Activated CD4-positive, alpha-beta T cell treated with anti-CD3 and anti-CD28 coated beads, Interleukin-2, amount 10 ng/mL, durations not matched to agents 24 days and 14 days (primary cell): ENCODE data around the gene NOS3. TPM values are rescaled to one million over a fixed set of nuclear protein-coding genes. Genes with fewer than 3 reads are reported as not detected.
A peak's percentile ranks its signal among the peaks of the same experiment; 100 is the strongest.

Source experiments
- DNase-seq: peaks from one replicate; pipeline ENCODE4 v3.0.0; 2022
- H3K27ac Mint-ChIP-seq: one replicate; pipeline ENCODE4 v1.8.0; 2022; ENCODE audit warnings: mild to moderate bottlenecking, mixed read lengths
- H3K27me3 Mint-ChIP-seq: one replicate; pipeline ENCODE4 v1.8.0; 2022; ENCODE audit warnings: mixed read lengths
- H3K36me3 Mint-ChIP-seq: one replicate; pipeline ENCODE4 v1.8.0; 2022; ENCODE audit warnings: low read depth, mild to moderate bottlenecking, mixed read lengths
- H3K4me1 Mint-ChIP-seq: one replicate; pipeline ENCODE4 v1.8.0; 2021; ENCODE audit warnings: mixed read lengths
- H3K4me3 Mint-ChIP-seq: one replicate; pipeline ENCODE4 v1.8.0; 2022; ENCODE audit warnings: mild to moderate bottlenecking, moderate library complexity, mixed read lengths
- H3K9me3 Mint-ChIP-seq: one replicate; pipeline ENCODE4 v1.8.0; 2021; ENCODE audit warnings: mixed read lengths
- intact Hi-C: fragments of 100-400 bp; cut with micrococcal nuclease; formaldehyde crosslinking; loops from one replicate; pipeline ENCODE4 v1.15.1; 2023
- total RNA-seq: library from RNA; stranded (reverse); gene quantifications from 2 replicates; pipeline ENCODE4 v1.2.3, GENCODE V29; 2022

Gene NOS3
- total RNA-seq, 1 donor from 2014 or later: 15.7 TPM

DNA sequence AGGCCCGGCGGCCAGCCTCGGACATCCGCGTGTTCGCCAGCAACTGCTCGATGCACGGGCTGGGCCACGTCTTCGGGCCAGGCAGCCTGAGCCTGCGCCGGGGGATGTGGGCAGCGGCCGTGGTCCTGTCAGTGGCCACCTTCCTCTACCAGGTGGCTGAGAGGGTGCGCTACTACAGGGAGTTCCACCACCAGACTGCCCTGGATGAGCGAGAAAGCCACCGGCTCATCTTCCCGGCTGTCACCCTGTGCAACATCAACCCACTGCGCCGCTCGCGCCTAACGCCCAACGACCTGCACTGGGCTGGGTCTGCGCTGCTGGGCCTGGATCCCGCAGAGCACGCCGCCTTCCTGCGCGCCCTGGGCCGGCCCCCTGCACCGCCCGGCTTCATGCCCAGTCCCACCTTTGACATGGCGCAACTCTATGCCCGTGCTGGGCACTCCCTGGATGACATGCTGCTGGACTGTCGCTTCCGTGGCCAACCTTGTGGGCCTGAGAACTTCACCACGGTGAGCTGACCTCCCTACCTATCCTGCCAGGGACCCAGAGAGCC lies 58.2 kb downstream of the NOS3 start:
- H3K9me3 Mint-ChIP-seq: no peaks in the 10 kb centered on the region
- H3K4me1 Mint-ChIP-seq: peaks cover 8% of the 10 kb centered on the region
- no peak for DNase-seq
- peaks cover 5% of the 10 kb centered on the region for H3K27me3 Mint-ChIP-seq
- no peak overlapping the region for H3K4me3 Mint-ChIP-seq
- H3K27ac Mint-ChIP-seq: no peak overlapping the region
- intact Hi-C loops: no loop called here
- peaks cover 8% of the 10 kb centered on the region for H3K36me3 Mint-ChIP-seq

DNA sequence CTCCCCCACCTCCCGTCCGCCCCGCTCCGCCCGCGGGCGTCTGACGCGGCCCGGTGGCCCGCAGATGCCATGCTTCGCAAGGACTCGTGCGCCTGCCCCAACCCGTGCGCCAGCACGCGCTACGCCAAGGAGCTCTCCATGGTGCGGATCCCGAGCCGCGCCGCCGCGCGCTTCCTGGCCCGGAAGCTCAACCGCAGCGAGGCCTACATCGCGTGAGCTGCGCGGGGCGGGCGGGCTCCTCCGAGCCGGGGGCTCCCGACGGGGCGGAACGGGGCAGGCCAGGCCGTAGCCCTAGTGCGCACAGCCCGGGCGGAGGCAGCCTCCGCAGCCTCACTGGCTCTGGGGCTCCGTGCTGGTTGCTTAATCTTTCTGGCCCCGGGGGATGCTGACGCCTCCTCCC lies 60.3 kb downstream of the NOS3 start:
- peaks cover 5% of the 10 kb centered on the region for H3K27me3 Mint-ChIP-seq
- peaks cover 4% of the 10 kb centered on the region for H3K36me3 Mint-ChIP-seq
- no peak overlapping the region for H3K4me3 Mint-ChIP-seq
- no peak overlapping the region for H3K27ac Mint-ChIP-seq
- intact Hi-C loops: no loop called here
- peaks cover 8% of the 10 kb centered on the region for H3K4me1 Mint-ChIP-seq
- H3K9me3 Mint-ChIP-seq: no peaks in the 10 kb centered on the region
- peak; percentile 91 for DNase-seq

GRCh38 chr7:151053096-151053495 lies 62.3 kb downstream of the NOS3 start:
- H3K27ac Mint-ChIP-seq: no peak overlapping the region
- no peak for DNase-seq
- intact Hi-C loops: no loop called here
- H3K4me3 Mint-ChIP-seq: no peak overlapping the region
- H3K36me3 Mint-ChIP-seq: peaks cover 6% of the 10 kb centered on the region
- H3K4me1 Mint-ChIP-seq: peaks cover 22% of the 10 kb centered on the region
- peaks cover 5% of the 10 kb centered on the region for H3K27me3 Mint-ChIP-seq
- H3K9me3 Mint-ChIP-seq: no peaks in the 10 kb centered on the region

DNA sequence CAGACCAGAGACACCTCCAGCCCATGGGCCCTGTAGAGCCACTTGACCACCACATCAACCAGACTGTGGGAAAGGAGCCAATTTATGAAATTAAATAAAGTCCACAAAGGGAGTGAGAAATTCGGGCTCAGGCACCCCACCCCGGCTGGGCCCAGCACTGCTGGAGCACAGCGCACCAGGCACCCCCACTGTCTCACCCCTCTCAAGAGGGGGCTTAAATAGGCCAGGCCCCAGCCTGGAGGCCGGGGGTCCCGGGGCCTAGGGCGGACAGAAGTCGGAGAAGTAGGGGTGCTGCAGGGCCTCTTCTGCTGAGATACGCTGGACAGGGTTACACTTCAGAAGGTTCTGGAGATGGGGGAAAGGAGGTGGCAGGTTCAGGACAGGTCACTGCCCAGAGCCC lies 62.9 kb downstream of the NOS3 start:
- no peak for DNase-seq
- peaks cover 26% of the 10 kb centered on the region for H3K4me1 Mint-ChIP-seq
- H3K27ac Mint-ChIP-seq: no peak overlapping the region
- H3K4me3 Mint-ChIP-seq: no peak overlapping the region
- H3K36me3 Mint-ChIP-seq: peaks cover 6% of the 10 kb centered on the region
- peaks cover 5% of the 10 kb centered on the region for H3K27me3 Mint-ChIP-seq
- H3K9me3 Mint-ChIP-seq: no peaks in the 10 kb centered on the region
- intact Hi-C loops: no loop called here

GRCh38 chr7:151056283-151056665 lies 65.5 kb downstream of the NOS3 start:
- no peak for DNase-seq
- H3K27ac Mint-ChIP-seq: no peak overlapping the region
- H3K4me1 Mint-ChIP-seq: peaks cover 39% of the 10 kb centered on the region
- H3K9me3 Mint-ChIP-seq: no peaks in the 10 kb centered on the region
- no peaks in the 10 kb centered on the region for H3K27me3 Mint-ChIP-seq
- H3K36me3 Mint-ChIP-seq: peaks cover 6% of the 10 kb centered on the region
- intact Hi-C loops: no loop called here
- peak overlapping the region; percentile 99 for H3K4me3 Mint-ChIP-seq

DNA sequence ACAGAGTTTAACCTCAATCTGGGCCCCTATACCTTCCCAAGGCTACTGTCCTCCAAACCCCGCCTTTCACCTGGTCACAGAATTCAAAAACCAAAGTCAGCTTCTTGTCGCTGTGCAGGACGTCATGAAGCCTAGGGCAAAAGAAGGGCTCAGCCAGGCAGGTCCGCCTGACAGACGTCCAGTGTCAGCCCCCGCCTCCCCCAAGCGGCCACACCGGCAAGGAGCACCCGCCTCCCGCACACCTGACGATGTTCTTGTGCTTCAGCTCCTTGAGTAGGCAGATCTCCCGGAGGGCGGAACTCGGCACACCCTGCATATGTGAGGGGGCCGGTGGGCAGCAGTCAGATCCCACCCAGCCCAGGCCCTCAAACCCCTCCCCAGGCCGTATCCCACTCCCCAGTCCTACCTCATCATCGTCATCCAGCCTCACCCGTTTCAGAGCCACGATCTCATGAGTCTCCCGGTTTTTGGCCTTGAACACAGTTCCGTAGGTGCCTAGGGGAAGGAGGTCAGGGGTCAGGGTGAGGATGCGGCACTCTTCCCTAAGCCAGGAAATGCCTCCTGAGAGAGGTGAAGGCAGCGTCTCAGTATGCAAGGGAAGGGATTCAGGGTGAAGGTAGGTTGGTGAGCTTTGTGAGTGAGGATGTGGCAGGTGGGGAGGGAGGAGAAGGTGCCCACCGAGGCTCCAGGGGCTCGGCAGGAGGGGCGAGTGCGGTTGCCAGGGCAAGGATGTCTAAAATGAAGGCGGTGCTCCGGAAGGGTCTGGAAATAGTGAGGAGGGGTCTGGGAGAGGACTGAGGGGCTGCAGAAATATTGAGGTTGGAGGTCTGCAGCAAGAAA lies 66.1 kb downstream of the NOS3 start:
- peaks cover 9% of the 10 kb centered on the region for H3K36me3 Mint-ChIP-seq
- H3K9me3 Mint-ChIP-seq: no peaks in the 10 kb centered on the region
- H3K4me3 Mint-ChIP-seq: peak overlapping the region; percentile 99
- DNase-seq: no peak
- intact Hi-C loops: no loop called here
- no peaks in the 10 kb centered on the region for H3K27me3 Mint-ChIP-seq
- H3K27ac Mint-ChIP-seq: peak overlapping the region; percentile 69
- peaks cover 44% of the 10 kb centered on the region for H3K4me1 Mint-ChIP-seq

- H3K4me1 Mint-ChIP-seq: peaks cover 43% of the 10 kb centered on the region
Measured at GRCh38 chr7:151057506-151057988, 66.7 kb downstream of the NOS3 start, which contains the start of gene CDK5. TSS of gene CDK5 (minus strand) at chr7:151057897. CDS start at chr7:151057848, 49 bp downstream.

GRCh38 chr7:151057989-151058780 lies 67.4 kb downstream of the NOS3 start:
- Mint-ChIP-seq H3K9me3 (no peaks in the 10 kb centered on the region), H3K4me1 (peaks cover 38% of the 10 kb centered on the region), H3K27ac (peak overlapping the region; percentile 88), H3K27me3 (no peaks in the 10 kb centered on the region), H3K36me3 (peaks cover 5% of the 10 kb centered on the region), H3K4me3 (peak overlapping the region; percentile 99)
- DNase-seq: peak; percentile 99
- intact Hi-C loops: loop anchor here (1.0 to 2.0 kb wide), 6 partner anchors 19 to 169 kb away; partner anchors contain the start of genes ABCB8, ABCF2 and FASTK

More at GRCh38 chr7:151057506-151057988, 66.7 kb downstream of the NOS3 start, which contains the start of gene CDK5:
- peaks cover 7% of the 10 kb centered on the region for H3K36me3 Mint-ChIP-seq
- H3K9me3 Mint-ChIP-seq: no peaks in the 10 kb centered on the region
- DNase-seq: no peak
- H3K27ac Mint-ChIP-seq: peak within 1 kb of the TSS; percentile 88
- peak within 1 kb of the TSS; percentile 99 for H3K4me3 Mint-ChIP-seq
- intact Hi-C loops: no loop called here
- H3K27me3 Mint-ChIP-seq: no peaks in the 10 kb centered on the region

DNA sequence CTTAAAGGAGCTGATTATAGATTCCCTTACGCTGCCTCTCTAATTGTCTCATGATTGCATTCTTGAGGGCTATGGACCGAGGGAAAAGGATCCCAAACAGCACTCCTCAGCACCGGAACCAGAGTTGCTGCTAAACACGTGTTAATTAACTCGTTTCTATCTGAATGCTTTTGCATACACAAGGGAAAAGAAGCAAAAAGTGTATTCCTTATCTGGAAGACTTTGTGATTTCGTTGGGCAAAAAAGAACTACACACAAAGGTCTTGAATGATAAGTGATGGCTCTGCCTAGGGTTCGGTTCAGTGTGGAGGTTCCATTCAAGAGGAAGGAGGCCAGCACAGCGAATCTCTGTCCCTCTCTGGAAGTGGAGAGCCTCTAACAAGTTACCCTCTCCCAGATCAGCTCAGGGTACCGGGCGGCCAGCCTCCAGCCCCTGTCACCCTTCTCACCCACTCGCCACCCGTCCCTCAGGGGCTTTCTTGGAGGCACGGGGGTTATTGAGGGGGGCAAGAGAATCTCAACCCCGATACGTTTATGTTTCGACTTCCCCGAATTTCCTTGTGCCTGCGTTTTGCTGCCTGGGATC lies 68.1 kb downstream of the NOS3 start:
- H3K27me3 Mint-ChIP-seq: no peaks in the 10 kb centered on the region
- intact Hi-C loops: loop anchor here (1.0 to 2.0 kb wide), 6 partner anchors 20 to 168 kb away; partner anchors contain the start of genes ABCB8, ABCF2 and FASTK
- peak overlapping the region; percentile 99 for H3K4me3 Mint-ChIP-seq
- H3K36me3 Mint-ChIP-seq: peaks cover 5% of the 10 kb centered on the region
- no peaks in the 10 kb centered on the region for H3K9me3 Mint-ChIP-seq
- peaks cover 36% of the 10 kb centered on the region for H3K4me1 Mint-ChIP-seq
- H3K27ac Mint-ChIP-seq: peak overlapping the region; percentile 88
- peak; percentile 77 for DNase-seq

DNA sequence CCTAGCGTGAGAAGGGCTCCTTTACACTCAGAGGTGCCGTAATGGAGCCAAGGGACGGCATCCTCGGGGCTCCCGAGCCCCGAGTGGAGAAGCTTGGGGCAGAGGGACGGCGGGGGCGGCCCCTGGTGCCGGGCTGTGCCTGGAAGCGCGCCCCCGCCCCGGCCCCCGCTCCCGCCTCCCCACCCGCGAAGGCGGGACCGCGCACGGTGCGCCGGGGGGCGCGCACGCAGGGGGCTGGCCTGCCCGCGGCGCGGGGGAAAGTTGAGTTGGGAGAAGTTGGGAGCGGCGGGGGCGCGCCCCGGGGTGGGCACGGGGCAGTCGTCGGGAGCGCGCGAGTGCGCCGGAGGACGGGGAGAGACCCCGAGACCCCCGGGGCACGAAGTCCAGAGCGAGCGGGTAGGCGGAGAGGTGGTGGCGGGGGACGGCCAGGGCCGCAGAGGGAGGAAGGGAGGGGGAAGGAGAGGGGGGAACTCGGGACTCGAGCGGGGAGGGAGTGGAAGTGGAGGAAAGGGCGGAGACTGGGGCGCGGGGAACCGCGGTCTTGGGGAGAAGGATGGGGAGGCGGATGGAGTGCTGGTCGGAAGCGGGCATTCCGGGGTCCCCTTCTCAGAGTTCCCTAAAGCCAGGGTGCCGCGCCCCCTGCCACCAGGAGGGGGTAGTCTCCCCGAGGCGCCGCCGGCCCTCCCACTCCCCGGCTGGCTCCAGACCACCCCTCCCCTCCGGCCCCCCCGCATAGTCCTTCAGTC lies 68.7 kb downstream of the NOS3 start, which contains the start of gene SLC4A2:
SLC4A2 (plus strand) TSS at position 223 of the 746 bp plus-strand sequence. CDS start 2,399 bp downstream, outside the sequence.
- Mint-ChIP-seq H3K27me3 (no peaks in the 10 kb centered on the region), H3K9me3 (no peaks in the 10 kb centered on the region), H3K36me3 (peaks cover 5% of the 10 kb centered on the region), H3K4me1 (peaks cover 36% of the 10 kb centered on the region), H3K4me3 (peak within 1 kb of the TSS; percentile 99), H3K27ac (peak within 1 kb of the TSS; percentile 88)
- DNase-seq: peak; percentile 94
- intact Hi-C loops: loop anchor here (2.0 kb wide), 2 partner anchors 41 to 49 kb away; no protein-coding TSS in a partner anchor

DNA sequence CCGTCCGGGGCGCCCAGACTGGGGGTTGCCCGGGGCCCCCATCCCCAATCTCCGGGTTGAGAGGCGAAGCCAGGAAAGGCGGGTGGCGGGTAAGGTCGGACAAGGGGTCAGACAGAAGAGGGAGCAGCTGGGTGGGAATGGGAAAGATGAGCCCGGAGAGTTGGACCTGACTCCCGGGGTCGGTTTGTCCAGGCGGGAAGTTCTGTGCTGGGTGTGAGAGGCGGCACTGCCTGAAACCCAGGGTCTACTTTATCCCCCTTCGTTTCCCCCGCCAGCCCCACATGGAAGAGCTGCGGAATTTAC lies 69.2 kb downstream of the NOS3 start:
- no peaks in the 10 kb centered on the region for H3K27me3 Mint-ChIP-seq
- intact Hi-C loops: no loop called here
- H3K9me3 Mint-ChIP-seq: no peaks in the 10 kb centered on the region
- peak overlapping the region; percentile 83 for H3K27ac Mint-ChIP-seq
- peaks cover 36% of the 10 kb centered on the region for H3K4me1 Mint-ChIP-seq
- no peak for DNase-seq
- H3K36me3 Mint-ChIP-seq: peaks cover 5% of the 10 kb centered on the region
- peak overlapping the region; percentile 99 for H3K4me3 Mint-ChIP-seq

DNA sequence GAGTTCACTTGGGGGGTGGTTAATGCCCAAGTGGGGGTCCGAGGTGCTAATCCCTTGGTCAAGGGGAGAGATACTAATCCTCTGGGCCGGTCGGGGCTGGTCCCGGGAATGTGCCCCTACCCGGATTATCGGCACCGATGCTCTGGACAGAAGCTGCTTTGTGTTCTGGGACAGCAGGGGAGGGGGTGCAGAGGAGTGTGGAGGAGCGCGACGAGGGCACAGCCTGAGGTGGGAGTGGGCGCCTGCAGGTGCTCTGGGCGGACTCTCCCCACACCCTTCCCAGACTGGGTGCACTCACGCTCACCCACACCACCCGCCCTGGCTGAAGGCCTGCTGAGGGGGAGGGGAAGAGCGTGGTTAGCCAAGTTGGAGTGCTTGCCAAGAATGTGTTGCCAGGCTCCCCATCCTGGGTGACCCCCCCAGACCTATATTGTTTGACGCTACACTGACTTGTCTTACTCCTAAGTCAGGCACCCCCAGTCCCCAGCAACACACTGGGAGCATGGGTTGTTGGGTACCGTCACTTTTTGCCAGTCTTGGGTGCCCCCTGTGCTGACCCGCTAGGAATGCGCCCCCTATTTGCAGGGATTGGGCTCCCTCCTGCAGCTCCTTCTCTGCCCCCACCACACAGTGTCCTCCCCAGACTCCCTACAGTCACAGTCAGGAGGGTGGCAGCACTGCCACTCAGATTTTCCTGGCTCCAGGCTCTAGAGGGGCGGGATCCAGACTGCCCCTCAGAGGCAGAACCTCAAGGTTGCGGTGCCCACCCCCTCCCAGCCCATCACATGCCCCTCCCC lies 69.8 kb downstream of the NOS3 start:
- intact Hi-C loops: no loop called here
- Mint-ChIP-seq H3K9me3 (no peaks in the 10 kb centered on the region), H3K4me1 (peaks cover 36% of the 10 kb centered on the region), H3K27me3 (no peaks in the 10 kb centered on the region), H3K27ac (peak overlapping the region; percentile 83), H3K4me3 (peak overlapping the region; percentile 99), H3K36me3 (peaks cover 10% of the 10 kb centered on the region)
- peak; percentile 65 for DNase-seq
